ENCODE results near the gene KBTBD4. TPM values are rescaled to one million over a fixed set of nuclear protein-coding genes. Genes with fewer than 3 reads are reported as not detected.
A peak's percentile ranks its signal among the peaks of the same experiment; 100 is the strongest.
"Not testable (repeated sequence)": the region's sequence is repeated elsewhere in the genome, so short reads cannot be mapped to it uniquely, and the experiment has no call there.

KBTBD4 gene
- total RNA-seq, 1 donor from 2014 or later, result 12.9 TPM

DNA sequence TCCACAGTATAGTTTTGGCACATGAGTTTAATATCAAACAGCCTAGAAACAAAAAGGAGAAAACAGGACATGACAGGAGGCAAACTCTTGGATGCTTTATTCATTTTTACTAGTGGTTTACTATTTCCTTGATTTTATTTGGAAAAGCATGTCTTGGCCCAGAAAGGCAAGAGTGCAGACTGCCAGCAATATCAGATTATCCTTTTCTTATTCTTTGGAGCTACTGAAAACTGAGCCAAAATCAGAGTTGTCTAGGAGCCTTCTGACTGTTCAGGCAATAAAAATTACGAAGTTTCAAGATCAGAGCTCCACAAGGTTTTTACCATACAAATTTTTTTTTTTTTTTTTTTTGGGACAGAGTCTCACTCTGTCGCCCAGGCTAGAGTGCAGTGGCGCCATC is 41.9 kb downstream of the KBTBD4 start:
- intact Hi-C loops (cut with DNase I), result no loop called here
- ATAC-seq (ENCODE audit: poor library complexity), result no peak
- no peak for DNase-seq

DNA sequence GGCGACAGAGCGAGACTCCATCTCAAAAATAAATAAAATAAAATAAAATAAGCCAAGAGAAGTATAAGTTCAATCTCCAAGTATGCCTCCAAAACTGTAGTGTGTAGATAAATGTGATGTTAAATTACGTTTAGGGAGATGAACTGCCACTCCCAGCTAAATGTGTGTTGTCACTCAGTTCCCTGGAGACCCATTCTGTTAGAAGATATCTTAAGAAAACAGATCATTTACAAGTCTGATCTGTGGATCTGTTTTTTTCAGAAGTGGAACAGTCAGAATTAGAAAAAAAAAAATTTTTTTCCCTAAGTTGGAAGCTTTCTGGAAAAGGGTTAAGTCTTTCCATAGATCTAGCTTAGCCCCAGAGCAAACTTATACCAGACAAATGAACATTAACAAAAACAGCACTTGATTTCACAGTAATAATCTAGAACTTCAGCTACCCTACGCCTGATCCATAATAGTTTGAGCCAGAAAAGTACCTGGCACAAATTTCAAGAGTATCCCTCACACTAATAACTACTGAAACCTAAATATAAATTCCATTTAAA is 44.0 kb downstream of the KBTBD4 start:
- intact Hi-C loops (cut with DNase I), result no loop called here
- no peak for ATAC-seq (ENCODE audit: poor library complexity)

DNA sequence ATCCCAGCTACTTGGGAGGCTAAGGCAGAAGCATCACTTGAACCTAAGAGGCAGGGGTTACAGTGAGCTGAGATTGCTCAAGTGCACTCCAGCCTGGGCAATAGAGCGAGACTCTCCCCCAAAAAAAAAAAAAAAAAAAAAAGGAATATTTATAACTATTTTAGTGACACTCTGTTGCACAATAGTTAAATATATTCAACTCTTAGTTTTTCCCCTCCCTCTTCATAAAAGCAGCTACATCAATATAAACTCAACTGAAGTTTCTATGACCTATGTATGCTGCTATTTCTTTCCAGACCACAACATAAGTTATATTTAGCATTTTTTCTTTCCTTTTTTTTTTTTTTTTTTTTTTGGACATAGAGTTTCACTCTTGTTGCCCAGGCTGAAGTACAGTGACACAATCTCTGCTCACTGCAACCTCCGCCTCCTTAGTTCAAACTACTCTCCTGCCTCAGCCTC is 45.0 kb downstream of the KBTBD4 start:
- intact Hi-C loops (cut with DNase I), result no loop called here
- ATAC-seq (ENCODE audit: poor library complexity) (no peak), DNase-seq (no peak)

More for the DNA sequence above, 44.0 kb downstream of the KBTBD4 start:
- no peak for DNase-seq

DNA sequence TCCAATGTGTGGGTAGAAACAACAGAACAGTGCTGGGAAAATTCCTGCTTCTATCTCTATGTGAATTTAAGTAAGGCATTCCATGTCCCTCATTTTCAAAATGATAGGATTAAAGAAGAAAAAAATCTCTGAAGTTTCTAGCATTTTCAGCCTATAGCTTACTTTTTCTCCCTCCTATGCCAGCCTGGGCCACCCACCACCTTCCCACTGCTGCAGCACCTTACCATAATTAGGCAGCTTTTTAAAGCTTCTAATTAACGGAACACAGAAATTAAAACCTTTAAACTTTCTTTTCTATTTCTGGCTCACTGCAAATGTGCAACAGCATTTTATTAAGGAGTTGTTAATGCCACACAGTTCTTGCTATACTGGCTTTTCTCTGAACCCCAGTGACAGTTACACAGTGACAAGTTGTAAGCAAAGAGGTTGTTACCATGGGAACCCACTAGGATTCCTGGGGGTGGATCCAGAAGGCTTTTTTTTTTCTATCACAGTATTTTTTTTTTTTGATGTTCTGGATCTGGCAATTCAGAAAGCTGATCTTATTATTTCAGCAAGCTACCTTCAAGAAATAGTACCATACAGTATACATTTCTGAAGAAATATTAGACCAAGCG is 46.1 kb downstream of the KBTBD4 start:
- intact Hi-C loops (cut with DNase I), result no loop called here
- no peak for DNase-seq
- ATAC-seq (ENCODE audit: poor library complexity), result no peak

DNA sequence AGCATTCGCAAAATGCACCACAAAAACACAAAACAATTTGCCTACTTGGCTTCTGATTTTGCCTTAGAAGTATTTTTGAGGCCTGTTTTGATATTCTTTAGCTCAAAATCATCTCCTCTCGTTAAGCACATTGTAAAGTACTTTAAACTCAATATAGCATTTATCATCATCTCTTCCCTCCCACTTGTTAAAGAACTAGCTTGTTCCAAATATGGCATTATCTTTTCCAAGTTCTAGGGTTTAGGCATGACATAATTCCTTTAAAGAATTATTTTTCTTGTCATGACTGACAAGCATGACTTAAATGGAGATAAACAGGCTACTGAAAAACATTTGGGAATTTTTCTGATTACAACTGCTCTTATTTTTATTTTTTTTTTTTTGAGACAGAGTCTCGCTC is 47.1 kb downstream of the KBTBD4 start:
- intact Hi-C loops (cut with DNase I), result no loop called here
- DNase-seq, result no peak
- ATAC-seq (ENCODE audit: poor library complexity), result no peak

DNA sequence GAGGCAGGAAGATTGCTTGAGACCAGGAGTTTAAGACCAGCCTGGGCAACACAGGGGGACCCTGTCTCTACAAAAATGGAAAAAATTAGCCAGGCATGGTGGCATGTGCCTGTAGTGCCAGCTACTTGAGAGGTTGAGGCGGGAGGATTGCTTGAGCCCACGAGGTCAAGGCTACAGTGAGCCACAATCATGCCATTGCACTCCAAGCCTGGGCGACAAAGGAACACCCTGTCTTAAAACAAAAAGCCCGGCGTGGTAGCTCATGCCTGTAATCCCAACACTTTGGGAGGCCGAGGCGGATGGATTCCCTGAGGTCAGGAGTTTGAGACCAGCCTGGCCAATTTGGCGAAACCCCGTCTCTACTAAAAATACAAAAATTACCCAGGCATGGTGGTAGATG is 48.0 kb downstream of the KBTBD4 start:
- intact Hi-C loops (cut with DNase I); ATAC-seq (ENCODE audit: poor library complexity); DNase-seq: not testable (repeated sequence)

DNA sequence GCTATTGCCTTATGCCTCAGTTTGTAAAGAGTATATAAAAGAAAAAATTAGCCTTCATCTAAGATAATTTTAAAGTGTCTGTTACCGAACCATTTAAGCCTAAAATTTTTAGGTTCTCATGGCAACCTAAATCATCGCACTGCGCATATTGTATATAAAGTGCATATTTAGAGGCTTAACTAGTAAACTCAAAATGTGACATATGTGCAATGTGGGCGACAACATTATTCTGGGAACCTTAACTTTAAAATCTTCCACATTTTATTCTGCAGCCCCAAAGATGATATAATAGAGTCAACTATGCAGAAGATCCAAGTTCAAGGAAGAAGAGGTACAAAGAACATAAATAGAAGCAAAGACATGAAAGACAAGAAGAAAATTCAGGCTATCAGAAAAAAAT is 48.8 kb downstream of the KBTBD4 start:
- intact Hi-C loops (cut with DNase I), result no loop called here
- DNase-seq (no peak), ATAC-seq (ENCODE audit: poor library complexity) (no peak)

DNA sequence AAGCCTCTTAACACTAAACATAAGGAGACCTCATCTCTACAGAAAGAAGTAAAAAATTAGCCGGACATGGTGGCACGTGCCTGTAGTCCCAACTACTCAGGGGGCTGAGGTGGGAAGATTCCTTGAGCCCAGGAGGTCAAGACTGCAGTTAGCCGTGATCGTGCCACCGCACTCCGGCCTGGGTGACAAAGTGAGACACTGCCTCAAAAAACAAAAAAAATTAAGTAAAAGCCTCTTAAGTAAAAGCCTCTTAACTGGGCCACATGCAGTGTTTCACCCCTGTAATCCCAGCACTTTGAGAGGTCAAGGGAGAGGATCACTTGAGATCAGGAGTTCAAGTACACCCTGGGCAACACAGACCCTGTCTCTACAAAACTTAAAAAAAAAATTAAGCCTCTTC is 51.6 kb downstream of the KBTBD4 start:
- DNase-seq (no peak), ATAC-seq (ENCODE audit: poor library complexity) (no peak)
- intact Hi-C loops (cut with DNase I), result no loop called here

DNA sequence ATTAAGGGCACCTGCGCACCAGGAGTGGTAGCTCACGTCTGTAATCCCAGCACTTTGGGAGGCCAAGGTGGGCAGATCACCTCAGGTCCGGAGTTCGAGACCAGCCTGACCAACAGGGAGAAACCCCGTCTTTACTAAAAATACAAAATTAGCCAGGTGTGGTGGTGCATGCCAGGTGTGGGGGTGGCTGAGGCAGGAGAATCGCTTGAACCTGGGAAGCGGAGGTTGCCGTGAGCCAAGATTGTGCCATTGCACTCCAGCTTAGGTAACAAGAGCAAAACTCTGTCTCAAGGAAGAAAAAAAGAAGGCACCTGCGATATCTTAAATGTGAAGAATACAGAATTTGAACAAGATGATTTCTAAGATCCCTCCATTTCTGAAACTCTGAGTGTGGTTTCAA is 52.7 kb downstream of the KBTBD4 start:
- DNase-seq; ATAC-seq (ENCODE audit: poor library complexity); intact Hi-C loops (cut with DNase I): not testable (repeated sequence)

DNA sequence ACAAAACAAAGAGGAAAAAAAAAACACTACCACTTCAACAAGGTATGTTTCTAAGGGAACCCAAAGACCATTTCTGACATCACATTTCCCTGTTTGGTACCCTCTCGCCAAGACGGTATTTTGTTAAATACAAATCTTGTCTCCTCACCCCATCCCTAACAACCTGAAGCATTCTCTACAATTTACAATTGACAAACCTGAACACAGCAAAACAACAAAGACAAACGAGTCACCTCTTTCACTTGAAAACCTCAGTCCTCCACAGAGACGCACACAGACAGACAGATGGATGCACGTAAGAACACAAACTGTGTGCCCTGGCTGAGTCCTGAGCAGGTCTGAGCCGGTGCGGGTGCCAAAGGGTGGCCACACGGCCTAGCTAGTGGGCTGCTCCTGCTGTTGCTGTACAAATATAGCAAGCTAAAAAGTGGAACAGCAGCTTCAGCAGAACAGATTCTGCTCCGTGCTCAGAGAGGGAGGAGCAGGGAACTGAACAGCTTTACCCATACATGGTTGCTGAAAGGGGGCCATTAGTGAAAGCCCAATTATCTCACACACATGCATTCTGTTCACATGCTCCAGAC is 54.4 kb downstream of the KBTBD4 start:
- DNase-seq (peak; percentile 58), ATAC-seq (ENCODE audit: poor library complexity) (peak; percentile 76)
- intact Hi-C loops (cut with DNase I), result no loop called here

DNA sequence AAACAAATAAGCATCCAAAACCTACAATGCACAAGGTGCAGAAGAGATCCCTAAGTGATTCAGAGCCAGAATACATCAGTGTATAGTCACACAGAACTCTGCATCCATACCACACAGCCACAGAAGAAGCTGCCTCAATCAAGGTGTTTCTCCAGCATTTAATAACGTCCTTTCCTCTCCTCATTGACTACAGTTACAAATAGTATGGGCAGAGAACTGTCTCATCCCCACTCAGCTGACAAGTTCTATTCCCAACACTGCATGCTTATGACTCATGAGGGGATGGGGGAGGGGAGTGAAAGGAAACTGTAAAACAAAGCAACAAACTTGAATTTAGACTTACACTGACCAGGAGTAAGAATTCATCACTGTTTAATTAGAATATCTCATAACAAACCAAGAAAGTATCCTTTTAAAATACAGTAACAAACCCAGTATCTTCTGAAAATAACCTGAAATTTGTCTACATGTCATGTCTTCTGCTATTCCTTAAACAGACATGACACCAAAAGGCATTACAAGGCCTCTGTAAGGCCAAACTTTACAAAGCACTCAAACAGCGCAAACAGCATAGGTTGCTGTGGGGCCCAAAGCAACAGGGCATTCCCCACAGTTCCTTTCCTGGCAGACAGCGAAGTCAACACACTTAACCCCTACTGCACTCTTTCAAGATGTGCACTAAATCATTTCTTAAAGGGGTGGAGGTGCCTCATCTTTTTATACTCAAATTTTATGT is 55.1 kb downstream of the KBTBD4 start:
- ATAC-seq (ENCODE audit: poor library complexity), result peak; percentile 74
- intact Hi-C loops (cut with DNase I), result no loop called here
- DNase-seq, result no peak

Other genes with a start within 250 kb of the KBTBD4 start
- gene MYBPC3, start 226.3 kb downstream of the KBTBD4 start, total RNA-seq, result 2,568 TPM
- gene SPI1, start 200.4 kb downstream of the KBTBD4 start, total RNA-seq, result 11.1 TPM
- 34.5 TPM for gene SLC39A13, start 170.4 kb downstream of the KBTBD4 start, total RNA-seq
- 166 TPM for gene PSMC3, start 152.5 kb downstream of the KBTBD4 start, total RNA-seq
- 6.7 TPM for gene RAPSN, start 129.8 kb downstream of the KBTBD4 start, total RNA-seq
- 97.4 TPM for gene CELF1, start 25.8 kb downstream of the KBTBD4 start, total RNA-seq
- 20.9 TPM for gene PTPMT1, start 13.4 kb downstream of the KBTBD4 start, total RNA-seq
- gene NDUFS3, start 104 bp upstream of the KBTBD4 start, total RNA-seq, result 350 TPM
- gene FAM180B, start 7.7 kb upstream of the KBTBD4 start, total RNA-seq, result not detected
- gene C1QTNF4, start 15.4 kb upstream of the KBTBD4 start, total RNA-seq, result 0.48 TPM
- 111 TPM for gene MTCH2, start 63.6 kb upstream of the KBTBD4 start, total RNA-seq
- 0.35 TPM for gene AGBL2, start 136.4 kb upstream of the KBTBD4 start, total RNA-seq
- 41.0 TPM for gene FNBP4, start 188.4 kb upstream of the KBTBD4 start, total RNA-seq

Measured in Right ventricle myocardium superior (tissue), 1 donor.